ENCODE results near the gene GFI1.

GFI1 gene

DNA sequence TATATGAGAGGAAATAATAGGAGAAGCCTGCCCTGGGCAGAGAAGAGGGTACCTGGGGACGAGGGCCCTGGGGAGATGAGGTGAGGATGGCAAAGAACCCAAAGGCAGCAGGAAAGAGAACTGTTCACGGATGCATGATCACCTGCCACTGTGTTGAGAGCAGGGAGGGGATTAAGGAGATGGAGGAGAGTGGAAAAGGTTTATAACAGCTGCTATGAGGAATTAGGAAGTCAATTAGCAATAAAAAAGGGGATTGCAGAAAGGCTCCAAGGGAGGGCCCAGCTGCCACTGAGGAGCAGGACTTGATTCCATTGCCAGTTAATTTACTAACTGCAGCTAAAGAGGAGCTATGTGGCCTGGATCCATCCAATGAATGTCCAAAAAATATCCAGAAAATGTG is 61.1 kb downstream of the GFI1 start:
- Histone ChIP-seq H3K4me3 (no peak overlapping the region), H3K36me3 (ENCODE audit: insufficient read depth, low read length) (no peaks in the 10 kb centered on the region), H3K9ac (ENCODE audit: insufficient read length) (no peak overlapping the region), H3K27ac (no peak overlapping the region), H3K9me3 (ENCODE audit: low read depth, low read length) (no peaks in the 10 kb centered on the region)
- TF ChIP-seq POLR2AphosphoS5 (IDR thresholded peaks at IDR 0.05; ENCODE audit: borderline replicate concordance, low read depth, low read length), result no peak
- TF ChIP-seq FOXP2 (optimal IDR thresholded peaks at IDR 0.05; ENCODE audit: control extremely low read depth, extremely low read length, insufficient read depth), result no peak
- TF ChIP-seq EZH2 (IDR thresholded peaks at IDR 0.05), result no peak
- DNase-seq (ENCODE audit: low read depth, low spot score), result no peak
